Breast epithelium (tissue), 3 donors: ENCODE measurements around the gene SPSB3.

Source experiments
- CTCF ChIP-seq, 3 donors: fragments of 450-650 bp; IDR thresholded peaks; one replicate each; pipeline ENCODE4 v1.5.1; 2016 to 2017; ENCODE audit warnings: antibody characterized with exemption in 3 of 3, mild to moderate bottlenecking in 3 of 3, moderate library complexity in 3 of 3
- POLR2A ChIP-seq: fragments of 450-650 bp; IDR thresholded peaks from one replicate; pipeline ENCODE4 v1.6.1; 2016; ENCODE audit warnings: antibody characterized with exemption, mild to moderate bottlenecking, moderate library complexity

GRCh38 chr16:1815461-1815860 lies 33.1 kb upstream of the SPSB3 start:
- no peak for TF ChIP-seq CTCF (IDR thresholded peaks at IDR 0.05)
- no peak for TF ChIP-seq POLR2A
